ENCODE results near the gene MICAL3.

Gene MICAL3

GRCh38 chr22:17743661-17744411 is 280.5 kb downstream of the MICAL3 start:
- DNase-seq = no peak

GRCh38 chr22:17742527-17742902 is 281.8 kb downstream of the MICAL3 start:
- DNase-seq = peak; percentile 42 to 70

GRCh38 chr22:17741866-17742526 is 282.4 kb downstream of the MICAL3 start:
- no peak for DNase-seq

GRCh38 chr22:17739196-17739975 is 285.0 kb downstream of the MICAL3 start:
- no peak for DNase-seq

- no peak for DNase-seq
Measured at GRCh38 chr22:17738386-17739128, 285.8 kb downstream of the MICAL3 start.
